Adrenal gland (tissue), 5 donors: Measurements from ENCODE around the gene KRTAP12-3.
"Not testable (repeated sequence)": the region's sequence is repeated elsewhere in the genome, so short reads cannot be mapped to it uniquely, and the experiment has no call there.

ENCODE experiments used
- CTCF ChIP-seq, 6 experiments: fragments of 450-650 bp in 4 of 6; fragments of 200-600 bp in 2 of 6; sonication (generic) in 1 of 6; IDR thresholded peaks; 1 replicate in 5 of 6; 2 replicates in 1 of 6; pipeline versions ENCODE4 v1.5.1 to v1.8.0; 2016 to 2021; ENCODE audit warnings: antibody characterized with exemption in 6 of 6, mild to moderate bottlenecking in 2 of 6, moderate library complexity in 1 of 6
- POLR2A ChIP-seq, 2 donors: fragments of 450-650 bp; IDR thresholded peaks; one replicate each; pipeline ENCODE4 v1.6.1; 2017; ENCODE audit warnings: antibody characterized with exemption in 2 of 2, mild to moderate bottlenecking in 2 of 2, moderate library complexity in 1 of 2
- donor health status: DM: no; HTN: no; CAD: no.

GRCh38 chr21:44610157-44610843, 47.4 kb upstream of the KRTAP12-3 start:
- not testable (repeated sequence) for TF ChIP-seq CTCF, POLR2A (IDR thresholded peaks at IDR 0.05)
